Mucosa of descending colon (tissue), 3 donors: ENCODE data around the gene HOXC11. TPM values are rescaled to one million over a fixed set of nuclear protein-coding genes. Genes with fewer than 3 reads are reported as not detected.

Experiments
- ATAC-seq: fragments of 200-7000 bp; cut with Tn5 transposase; one replicate; pipeline ENCODE4 v1.9.1; 2020; ENCODE audit warnings: mild to moderate bottlenecking, moderate library complexity
- DNase-seq, 3 donors: peaks; one replicate each; pipeline ENCODE4 v3.0.0-alpha.2; 2020
- H3K36me3 ChIP-seq: fragments of 200-600 bp; one replicate; pipeline ENCODE4 v1.8.0; 2021; ENCODE audit warnings: low read depth, mild to moderate bottlenecking
- H3K4me1 ChIP-seq: fragments of 200-600 bp; one replicate; pipeline ENCODE4 v1.8.0; 2021; ENCODE audit warnings: low read depth, mild to moderate bottlenecking
- H3K4me3 ChIP-seq: fragments of 200-600 bp; one replicate; pipeline ENCODE4 v1.8.0; 2021; ENCODE audit warnings: mild to moderate bottlenecking
- H3K9me3 ChIP-seq: fragments of 200-600 bp; one replicate; pipeline ENCODE4 v1.8.0; 2021; ENCODE audit warnings: mild to moderate bottlenecking
- intact Hi-C, 2 donors: fragments of 100-400 bp; cut with DNase I in 1 of 2; cut with micrococcal nuclease in 1 of 2; formaldehyde crosslinking; loops; one replicate each; pipeline versions ENCODE4 v1.11.0 to v1.11.1; 2022; cut with DNase I, micrococcal nuclease
- total RNA-seq, 3 donors: library from RNA; stranded (reverse); fragmentation: NEBNext Ultra II Directional in 2 of 3; extraction: Animal tissue kit (Norgen Biotek cat#: 25700) in 2 of 3; gene quantifications; one replicate each; pipeline versions ENCODE4 v1.2.1 to v1.2.4, GENCODE V29; 2021 to 2023
- TF ChIP-seq, protein P1 (sequence below): fragments of 200-600 bp; IDR thresholded peaks from one replicate; pipeline ENCODE4 v1.8.0; 2022; ENCODE audit warnings: antibody characterized with exemption, mild to moderate bottlenecking
- donor health status: DM: no; HTN: no; CAD: no; lungs with moderate emphysema.
- donor health status: DM: no; HTN: no; CAD: no.
- donor health status: DM: no; HTN: yes; CAD: no.

HOXC11 gene
- total RNA-seq, 3 donors from 2014 or later = not detected

DNA sequence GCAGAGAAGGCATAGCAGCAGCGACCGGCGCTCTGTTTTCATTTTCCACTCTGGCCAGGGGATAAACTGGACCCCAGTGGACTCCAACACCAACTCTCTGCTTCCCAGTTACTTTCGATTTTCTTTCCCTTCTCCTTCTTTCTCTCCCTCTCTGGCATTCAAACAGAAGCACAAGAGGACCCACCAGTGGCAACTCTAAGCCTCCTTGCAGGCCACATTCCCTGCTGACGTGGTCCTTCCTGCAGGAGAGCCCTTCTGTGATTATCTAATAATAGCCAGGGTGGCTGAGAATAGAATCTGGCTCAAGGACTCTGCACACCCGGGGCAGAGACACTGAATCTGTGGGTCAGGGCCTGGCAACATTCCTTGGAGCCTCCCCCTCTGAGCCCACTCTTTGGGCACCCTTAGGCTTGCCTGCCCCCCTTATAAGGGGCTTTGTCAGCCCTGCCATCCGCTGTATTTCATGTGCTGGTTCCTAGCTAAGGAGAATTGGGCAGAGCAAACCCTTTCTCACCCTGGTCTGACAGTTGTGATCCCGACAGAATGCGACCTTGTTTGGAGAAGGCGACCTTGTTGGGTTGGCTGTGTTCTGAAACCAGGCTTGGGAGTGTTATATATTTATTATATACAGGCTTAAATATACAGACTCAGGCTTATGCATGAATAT, 47.1 kb downstream of the HOXC11 start:
- no peaks in the 10 kb centered on the region for H3K36me3 ChIP-seq
- no peak for ATAC-seq
- H3K4me3 ChIP-seq = no peak overlapping the region
- TF ChIP-seq, protein P1, sequence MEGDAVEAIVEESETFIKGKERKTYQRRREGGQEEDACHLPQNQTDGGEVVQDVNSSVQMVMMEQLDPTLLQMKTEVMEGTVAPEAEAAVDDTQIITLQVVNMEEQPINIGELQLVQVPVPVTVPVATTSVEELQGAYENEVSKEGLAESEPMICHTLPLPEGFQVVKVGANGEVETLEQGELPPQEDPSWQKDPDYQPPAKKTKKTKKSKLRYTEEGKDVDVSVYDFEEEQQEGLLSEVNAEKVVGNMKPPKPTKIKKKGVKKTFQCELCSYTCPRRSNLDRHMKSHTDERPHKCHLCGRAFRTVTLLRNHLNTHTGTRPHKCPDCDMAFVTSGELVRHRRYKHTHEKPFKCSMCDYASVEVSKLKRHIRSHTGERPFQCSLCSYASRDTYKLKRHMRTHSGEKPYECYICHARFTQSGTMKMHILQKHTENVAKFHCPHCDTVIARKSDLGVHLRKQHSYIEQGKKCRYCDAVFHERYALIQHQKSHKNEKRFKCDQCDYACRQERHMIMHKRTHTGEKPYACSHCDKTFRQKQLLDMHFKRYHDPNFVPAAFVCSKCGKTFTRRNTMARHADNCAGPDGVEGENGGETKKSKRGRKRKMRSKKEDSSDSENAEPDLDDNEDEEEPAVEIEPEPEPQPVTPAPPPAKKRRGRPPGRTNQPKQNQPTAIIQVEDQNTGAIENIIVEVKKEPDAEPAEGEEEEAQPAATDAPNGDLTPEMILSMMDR = no peak
- intact Hi-C loops = no loop called here
- H3K9me3 ChIP-seq = no peaks in the 10 kb centered on the region
- peaks cover 6% of the 10 kb centered on the region for H3K4me1 ChIP-seq
- DNase-seq = no peak

- Histone ChIP-seq H3K9me3 (no peaks in the 10 kb centered on the region), H3K36me3 (no peaks in the 10 kb centered on the region), H3K4me3 (no peak overlapping the region), H3K4me1 (peaks cover 6% of the 10 kb centered on the region)
- no peak for DNase-seq
- intact Hi-C loops = no loop called here
- TF ChIP-seq, protein P1 = no peak
- no peak for ATAC-seq
These were observed 47.9 kb downstream of the HOXC11 start for GRCh38 chr12:54020591-54021405.

DNA sequence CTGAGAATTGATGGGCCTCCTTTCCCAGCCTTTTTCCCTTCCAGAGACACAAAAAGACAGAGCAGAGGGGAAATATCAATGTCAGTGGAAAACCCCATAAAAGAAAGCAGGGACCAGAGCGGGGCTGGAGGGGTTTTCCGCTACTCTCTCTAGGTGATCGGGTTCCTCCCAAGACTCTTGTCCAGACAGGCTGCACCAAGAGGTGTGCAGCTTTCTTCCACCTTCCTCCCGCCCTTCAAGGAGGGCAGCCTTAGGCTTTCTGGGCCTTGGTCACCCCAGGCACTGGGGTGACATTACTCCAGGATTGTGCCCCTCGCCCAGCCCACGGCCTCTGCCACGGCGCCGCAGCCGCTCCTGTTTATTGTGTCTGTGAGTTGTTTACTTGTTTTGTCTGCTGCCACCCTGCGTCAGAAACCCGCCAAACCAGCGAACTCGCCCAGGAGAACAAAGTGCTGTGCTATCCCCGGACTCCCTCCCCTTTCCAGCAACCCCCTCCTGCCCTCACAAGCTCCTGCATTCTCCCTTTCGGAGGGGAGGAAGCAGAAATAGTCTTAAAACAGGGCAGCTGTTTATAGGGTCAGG, 48.6 kb downstream of the HOXC11 start:
- peaks cover 11% of the 10 kb centered on the region for H3K4me1 ChIP-seq
- H3K9me3 ChIP-seq = no peaks in the 10 kb centered on the region
- intact Hi-C loops = no loop called here
- no peaks in the 10 kb centered on the region for H3K36me3 ChIP-seq
- ATAC-seq = no peak
- H3K4me3 ChIP-seq = no peak overlapping the region
- DNase-seq = no peak
- TF ChIP-seq, protein P1 = no peak

- Histone ChIP-seq H3K4me1 (peaks cover 7% of the 10 kb centered on the region), H3K36me3 (no peaks in the 10 kb centered on the region)
These were observed 50.3 kb downstream of the HOXC11 start for GRCh38 chr12:54022960-54023884.

More at GRCh38 chr12:54022960-54023884, 50.3 kb downstream of the HOXC11 start:
- H3K9me3 ChIP-seq = no peaks in the 10 kb centered on the region
- intact Hi-C loops = no loop called here
- DNase-seq (no peak), ATAC-seq (no peak)
- H3K4me3 ChIP-seq = no peak overlapping the region
- TF ChIP-seq, protein P1 = no peak
